Measurements from ENCODE around the gene PMEPA1.

DNA sequence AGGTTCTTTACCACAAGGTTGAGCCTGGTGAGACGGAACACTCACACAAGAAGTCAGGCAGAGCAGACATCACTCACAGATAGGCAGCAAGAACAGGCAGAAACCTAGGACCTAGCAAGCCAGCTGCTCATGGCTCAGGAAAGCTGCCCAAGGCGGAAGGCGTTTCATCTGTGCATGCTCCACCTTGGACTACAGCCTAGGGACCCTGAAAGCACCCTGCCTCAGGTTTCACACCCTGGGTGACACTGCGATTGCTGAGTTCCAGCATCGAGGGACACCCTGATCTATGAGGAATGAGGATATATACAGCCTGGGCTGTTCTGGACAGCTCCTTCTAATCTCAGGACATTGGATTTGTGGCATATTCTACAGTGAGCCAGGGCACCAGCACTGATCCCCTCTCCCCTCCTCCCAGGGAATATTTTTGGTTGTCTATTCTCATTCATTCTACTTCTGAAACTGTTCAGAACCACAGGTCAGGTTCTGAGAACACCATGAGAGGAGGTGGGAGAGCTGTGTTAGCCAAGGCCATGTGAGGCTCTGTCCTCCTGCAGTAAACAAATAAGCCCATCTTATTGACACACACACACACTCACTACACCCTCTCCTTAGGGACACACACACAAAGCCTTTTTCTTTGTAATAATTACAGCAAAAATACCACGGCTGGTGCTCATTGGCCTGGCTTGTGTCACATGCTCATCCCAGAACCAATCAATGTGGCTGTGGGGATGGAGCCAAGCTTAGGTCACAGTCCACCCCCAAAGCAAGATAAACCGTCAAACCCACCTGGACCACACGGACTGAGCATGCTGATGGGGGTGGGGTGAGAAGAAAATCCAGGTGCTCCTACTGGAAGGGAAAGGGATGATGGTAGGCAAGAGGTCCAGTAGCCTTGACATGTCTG is 26.3 kb upstream of the PMEPA1 start:
- TF ChIP-seq, protein P1, sequence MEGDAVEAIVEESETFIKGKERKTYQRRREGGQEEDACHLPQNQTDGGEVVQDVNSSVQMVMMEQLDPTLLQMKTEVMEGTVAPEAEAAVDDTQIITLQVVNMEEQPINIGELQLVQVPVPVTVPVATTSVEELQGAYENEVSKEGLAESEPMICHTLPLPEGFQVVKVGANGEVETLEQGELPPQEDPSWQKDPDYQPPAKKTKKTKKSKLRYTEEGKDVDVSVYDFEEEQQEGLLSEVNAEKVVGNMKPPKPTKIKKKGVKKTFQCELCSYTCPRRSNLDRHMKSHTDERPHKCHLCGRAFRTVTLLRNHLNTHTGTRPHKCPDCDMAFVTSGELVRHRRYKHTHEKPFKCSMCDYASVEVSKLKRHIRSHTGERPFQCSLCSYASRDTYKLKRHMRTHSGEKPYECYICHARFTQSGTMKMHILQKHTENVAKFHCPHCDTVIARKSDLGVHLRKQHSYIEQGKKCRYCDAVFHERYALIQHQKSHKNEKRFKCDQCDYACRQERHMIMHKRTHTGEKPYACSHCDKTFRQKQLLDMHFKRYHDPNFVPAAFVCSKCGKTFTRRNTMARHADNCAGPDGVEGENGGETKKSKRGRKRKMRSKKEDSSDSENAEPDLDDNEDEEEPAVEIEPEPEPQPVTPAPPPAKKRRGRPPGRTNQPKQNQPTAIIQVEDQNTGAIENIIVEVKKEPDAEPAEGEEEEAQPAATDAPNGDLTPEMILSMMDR (IDR thresholded peaks at IDR 0.05) = no peak
- TF ChIP-seq POLR2AphosphoS5 (IDR thresholded peaks at IDR 0.05) = no peak
